ENCODE measurements around the gene PAPPA. TPM values are rescaled to one million over a fixed set of nuclear protein-coding genes. Genes with fewer than 3 reads are reported as not detected.

PAPPA gene
- polyA plus RNA-seq, 1 donor from 2014 or later: 0.41 TPM

DNA sequence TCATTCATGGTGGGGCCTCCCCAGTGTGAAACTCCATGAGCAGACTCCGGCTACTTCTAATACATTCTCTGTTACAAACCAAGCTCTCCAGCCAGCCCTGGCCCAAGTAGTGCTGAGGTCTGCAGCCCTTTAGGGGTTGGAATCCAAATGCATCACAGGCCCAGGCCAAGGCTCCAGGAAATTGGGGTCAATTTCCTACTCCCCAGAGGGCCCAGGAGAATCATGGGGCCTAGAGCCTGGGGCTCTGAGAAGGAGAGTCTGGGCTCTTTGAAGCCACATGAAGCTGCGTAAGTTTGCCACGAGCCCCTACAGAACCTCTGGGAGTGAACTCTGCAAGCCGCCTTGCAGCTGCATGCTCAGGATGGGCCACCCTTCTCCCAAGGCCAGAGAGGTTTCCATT lies 206.4 kb downstream of the PAPPA start:
- H3K4me3 ChIP-seq (ENCODE audit: low read length): no peak overlapping the region
- H3K27ac ChIP-seq (ENCODE audit: low read length): no peak overlapping the region
- no peak overlapping the region for H3K9ac ChIP-seq (ENCODE audit: low read length)
- no peaks in the 10 kb centered on the region for H3K36me3 ChIP-seq (ENCODE audit: insufficient read depth, low read length)
- H3K4me2 ChIP-seq (ENCODE audit: low read length): no peak overlapping the region
- H3K79me2 ChIP-seq (replicated peaks; ENCODE audit: insufficient read depth, low read length): no peaks in the 10 kb centered on the region
- no peaks in the 10 kb centered on the region for H3K9me3 ChIP-seq (ENCODE audit: low read length)
- H3K9me2 ChIP-seq (ENCODE audit: insufficient read depth, low read length): no peaks in the 10 kb centered on the region
- no peaks in the 10 kb centered on the region for H4K20me1 ChIP-seq (ENCODE audit: insufficient read depth)
- no peaks in the 10 kb centered on the region for H3F3A ChIP-seq (ENCODE audit: insufficient read depth, low read length, poor library complexity, severe bottlenecking)
- H3K27me3 ChIP-seq (ENCODE audit: insufficient read depth, low read depth, low read length): no peaks in the 10 kb centered on the region
- TF ChIP-seq, protein P1, sequence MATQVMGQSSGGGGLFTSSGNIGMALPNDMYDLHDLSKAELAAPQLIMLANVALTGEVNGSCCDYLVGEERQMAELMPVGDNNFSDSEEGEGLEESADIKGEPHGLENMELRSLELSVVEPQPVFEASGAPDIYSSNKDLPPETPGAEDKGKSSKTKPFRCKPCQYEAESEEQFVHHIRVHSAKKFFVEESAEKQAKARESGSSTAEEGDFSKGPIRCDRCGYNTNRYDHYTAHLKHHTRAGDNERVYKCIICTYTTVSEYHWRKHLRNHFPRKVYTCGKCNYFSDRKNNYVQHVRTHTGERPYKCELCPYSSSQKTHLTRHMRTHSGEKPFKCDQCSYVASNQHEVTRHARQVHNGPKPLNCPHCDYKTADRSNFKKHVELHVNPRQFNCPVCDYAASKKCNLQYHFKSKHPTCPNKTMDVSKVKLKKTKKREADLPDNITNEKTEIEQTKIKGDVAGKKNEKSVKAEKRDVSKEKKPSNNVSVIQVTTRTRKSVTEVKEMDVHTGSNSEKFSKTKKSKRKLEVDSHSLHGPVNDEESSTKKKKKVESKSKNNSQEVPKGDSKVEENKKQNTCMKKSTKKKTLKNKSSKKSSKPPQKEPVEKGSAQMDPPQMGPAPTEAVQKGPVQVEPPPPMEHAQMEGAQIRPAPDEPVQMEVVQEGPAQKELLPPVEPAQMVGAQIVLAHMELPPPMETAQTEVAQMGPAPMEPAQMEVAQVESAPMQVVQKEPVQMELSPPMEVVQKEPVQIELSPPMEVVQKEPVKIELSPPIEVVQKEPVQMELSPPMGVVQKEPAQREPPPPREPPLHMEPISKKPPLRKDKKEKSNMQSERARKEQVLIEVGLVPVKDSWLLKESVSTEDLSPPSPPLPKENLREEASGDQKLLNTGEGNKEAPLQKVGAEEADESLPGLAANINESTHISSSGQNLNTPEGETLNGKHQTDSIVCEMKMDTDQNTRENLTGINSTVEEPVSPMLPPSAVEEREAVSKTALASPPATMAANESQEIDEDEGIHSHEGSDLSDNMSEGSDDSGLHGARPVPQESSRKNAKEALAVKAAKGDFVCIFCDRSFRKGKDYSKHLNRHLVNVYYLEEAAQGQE (IDR thresholded peaks at IDR 0.05; ENCODE audit: borderline replicate concordance): no peak
- TF ChIP-seq EZH2 (IDR thresholded peaks at IDR 0.05; ENCODE audit: borderline replicate concordance, insufficient read depth, low read length, poor library complexity, severe bottlenecking): no peak
- no peak for TF ChIP-seq MXI1 (conservative IDR thresholded peaks at IDR 0.05; ENCODE audit: poor library complexity, severe bottlenecking)
- no peak for TF ChIP-seq SMC3 (conservative IDR thresholded peaks at IDR 0.05; ENCODE audit: poor library complexity)
- TF ChIP-seq, protein P2, sequence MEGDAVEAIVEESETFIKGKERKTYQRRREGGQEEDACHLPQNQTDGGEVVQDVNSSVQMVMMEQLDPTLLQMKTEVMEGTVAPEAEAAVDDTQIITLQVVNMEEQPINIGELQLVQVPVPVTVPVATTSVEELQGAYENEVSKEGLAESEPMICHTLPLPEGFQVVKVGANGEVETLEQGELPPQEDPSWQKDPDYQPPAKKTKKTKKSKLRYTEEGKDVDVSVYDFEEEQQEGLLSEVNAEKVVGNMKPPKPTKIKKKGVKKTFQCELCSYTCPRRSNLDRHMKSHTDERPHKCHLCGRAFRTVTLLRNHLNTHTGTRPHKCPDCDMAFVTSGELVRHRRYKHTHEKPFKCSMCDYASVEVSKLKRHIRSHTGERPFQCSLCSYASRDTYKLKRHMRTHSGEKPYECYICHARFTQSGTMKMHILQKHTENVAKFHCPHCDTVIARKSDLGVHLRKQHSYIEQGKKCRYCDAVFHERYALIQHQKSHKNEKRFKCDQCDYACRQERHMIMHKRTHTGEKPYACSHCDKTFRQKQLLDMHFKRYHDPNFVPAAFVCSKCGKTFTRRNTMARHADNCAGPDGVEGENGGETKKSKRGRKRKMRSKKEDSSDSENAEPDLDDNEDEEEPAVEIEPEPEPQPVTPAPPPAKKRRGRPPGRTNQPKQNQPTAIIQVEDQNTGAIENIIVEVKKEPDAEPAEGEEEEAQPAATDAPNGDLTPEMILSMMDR (IDR thresholded peaks at IDR 0.05; ENCODE audit: poor library complexity, severe bottlenecking): no peak
- TF ChIP-seq RAD21 (conservative IDR thresholded peaks at IDR 0.05): no peak
- TF ChIP-seq EP300 (conservative IDR thresholded peaks at IDR 0.05; ENCODE audit: poor library complexity, severe bottlenecking): no peak
- TF ChIP-seq POLR2AphosphoS5 (IDR thresholded peaks at IDR 0.05): no peak
- no peak for TF ChIP-seq TAF1 (IDR thresholded peaks at IDR 0.05; ENCODE audit: low read depth)
- H2AFZ ChIP-seq (ENCODE audit: low read depth, low read length): no peak overlapping the region

DNA sequence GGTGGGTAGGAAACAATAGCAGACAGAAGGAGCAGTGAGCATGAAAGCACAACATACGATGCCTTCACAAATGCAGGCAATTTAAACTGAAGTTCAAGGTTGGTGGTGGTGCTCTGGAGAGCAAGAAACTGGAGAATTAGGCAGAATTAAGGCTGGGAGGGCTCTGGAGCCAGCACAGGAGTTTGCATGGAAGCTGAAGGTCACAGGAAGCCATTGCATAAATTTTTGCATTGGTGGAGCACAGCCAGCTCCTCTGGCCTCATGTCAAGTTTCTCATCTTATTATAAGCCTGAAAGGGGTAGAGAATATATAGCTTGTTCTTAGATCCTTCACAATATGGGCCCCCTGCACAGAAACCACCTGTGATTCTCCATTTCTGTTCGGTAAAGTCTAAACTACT lies 207.4 kb downstream of the PAPPA start:
- Histone ChIP-seq H3K9ac (ENCODE audit: low read length) (no peak overlapping the region), H3K79me2 (replicated peaks; ENCODE audit: insufficient read depth, low read length) (no peaks in the 10 kb centered on the region), H3K9me3 (ENCODE audit: low read length) (no peaks in the 10 kb centered on the region), H3K36me3 (ENCODE audit: insufficient read depth, low read length) (no peaks in the 10 kb centered on the region), H3K27ac (ENCODE audit: low read length) (no peak overlapping the region), H3K4me2 (ENCODE audit: low read length) (no peak overlapping the region), H4K20me1 (ENCODE audit: insufficient read depth) (no peaks in the 10 kb centered on the region), H3K4me3 (ENCODE audit: low read length) (no peak overlapping the region), H3F3A (ENCODE audit: insufficient read depth, low read length, poor library complexity, severe bottlenecking) (no peaks in the 10 kb centered on the region), H2AFZ (ENCODE audit: low read depth, low read length) (no peak overlapping the region), H3K27me3 (ENCODE audit: insufficient read depth, low read depth, low read length) (no peaks in the 10 kb centered on the region), H3K9me2 (ENCODE audit: insufficient read depth, low read length) (no peaks in the 10 kb centered on the region)
- no peak for TF ChIP-seq TAF1 (IDR thresholded peaks at IDR 0.05; ENCODE audit: low read depth)
- TF ChIP-seq MXI1 (conservative IDR thresholded peaks at IDR 0.05; ENCODE audit: poor library complexity, severe bottlenecking): no peak
- TF ChIP-seq, protein P1 (IDR thresholded peaks at IDR 0.05; ENCODE audit: borderline replicate concordance): no peak
- TF ChIP-seq, protein P2 (IDR thresholded peaks at IDR 0.05; ENCODE audit: poor library complexity, severe bottlenecking): no peak
- TF ChIP-seq RAD21 (conservative IDR thresholded peaks at IDR 0.05): no peak
- no peak for TF ChIP-seq EZH2 (IDR thresholded peaks at IDR 0.05; ENCODE audit: borderline replicate concordance, insufficient read depth, low read length, poor library complexity, severe bottlenecking)
- TF ChIP-seq SMC3 (conservative IDR thresholded peaks at IDR 0.05; ENCODE audit: poor library complexity): no peak
- no peak for TF ChIP-seq EP300 (conservative IDR thresholded peaks at IDR 0.05; ENCODE audit: poor library complexity, severe bottlenecking)
- no peak for TF ChIP-seq POLR2AphosphoS5 (IDR thresholded peaks at IDR 0.05)
